ENCODE results near the gene PATE3. TPM values are rescaled to one million over a fixed set of nuclear protein-coding genes. Genes with fewer than 3 reads are reported as not detected.

The PATE3 gene
- total RNA-seq, 1 donor from 2014 or later: not detected

DNA sequence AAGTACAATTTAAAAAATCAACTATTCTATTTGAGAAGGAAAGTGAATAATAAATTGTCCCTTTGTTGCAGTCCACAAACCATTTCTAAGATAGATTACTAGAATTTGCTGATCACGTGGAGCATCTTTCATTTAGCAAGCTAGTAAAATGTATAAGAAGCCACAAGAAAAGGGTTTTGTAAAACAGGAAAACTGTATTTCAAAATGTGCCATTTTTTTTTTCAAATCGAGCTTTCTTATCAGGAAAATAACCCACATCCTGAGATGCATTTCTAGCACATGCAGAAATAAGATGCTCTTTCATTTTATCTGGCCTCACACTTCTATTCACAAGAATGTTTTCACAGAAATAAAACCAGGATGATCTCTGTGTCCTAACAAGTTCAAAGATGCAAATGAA lies 3.2 kb upstream of the PATE3 start:
- no peak for TF ChIP-seq CTCF (IDR thresholded peaks at IDR 0.05; ENCODE audit: borderline replicate concordance)
- no peak for DNase-seq
- Histone ChIP-seq H3K36me3 (no peaks in the 10 kb centered on the region), H3K4me3 (no peak overlapping the region), H3K9me3 (replicated peaks) (no peaks in the 10 kb centered on the region), H3K27me3 (ENCODE audit: low read depth) (no peaks in the 10 kb centered on the region), H3K27ac (replicated peaks) (no peak overlapping the region), H3K4me1 (no peaks in the 10 kb centered on the region)
- intact Hi-C loops (cut with micrococcal nuclease): no loop called here

DNA sequence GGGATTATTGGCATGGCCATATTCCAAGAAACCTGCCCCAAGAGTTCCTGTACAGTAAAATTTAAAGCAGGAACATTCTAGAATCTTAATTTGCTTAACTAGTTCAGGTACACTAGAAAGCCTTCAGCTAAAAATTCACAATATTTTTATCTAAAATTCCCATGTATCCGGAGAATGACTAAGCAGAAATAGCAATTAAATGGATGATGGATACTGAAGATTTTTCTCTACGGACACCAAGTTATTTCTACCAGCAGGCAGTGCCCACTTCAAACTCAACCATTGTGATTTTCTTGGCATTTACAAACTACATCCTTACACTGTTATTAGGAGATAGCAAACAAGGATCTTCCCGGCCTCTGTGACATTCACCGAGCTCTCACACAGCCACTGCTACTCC lies 2.9 kb downstream of the PATE3 start:
- intact Hi-C loops (cut with micrococcal nuclease): no loop called here
- H3K36me3 ChIP-seq: no peaks in the 10 kb centered on the region
- no peak for TF ChIP-seq CTCF (IDR thresholded peaks at IDR 0.05; ENCODE audit: borderline replicate concordance)
- H3K9me3 ChIP-seq (replicated peaks): peaks cover 43% of the 10 kb centered on the region
- H3K27me3 ChIP-seq (ENCODE audit: low read depth): no peaks in the 10 kb centered on the region
- no peaks in the 10 kb centered on the region for H3K4me1 ChIP-seq
- no peak overlapping the region for H3K4me3 ChIP-seq
- DNase-seq: no peak
- H3K27ac ChIP-seq (replicated peaks): no peak overlapping the region

DNA sequence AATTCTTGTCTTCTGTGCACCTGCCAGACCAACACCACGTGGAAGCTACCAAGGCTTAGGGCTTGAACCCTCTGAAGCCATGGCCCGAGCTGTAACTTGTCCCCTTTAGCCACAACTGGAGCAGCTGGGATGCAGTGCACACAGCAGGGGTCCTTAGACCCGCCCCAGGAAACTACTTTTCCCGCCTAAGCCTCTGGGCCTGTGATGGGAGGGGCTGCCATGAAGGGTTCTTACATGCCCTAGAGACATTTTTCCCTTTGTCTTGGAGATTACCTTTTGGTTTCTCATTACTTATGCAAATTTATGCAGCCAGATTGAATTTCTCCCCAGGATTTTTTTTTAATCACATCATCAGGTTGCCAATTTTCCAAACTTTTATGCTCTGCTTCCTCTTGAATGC lies 9.7 kb downstream of the PATE3 start:
- TF ChIP-seq CTCF (IDR thresholded peaks at IDR 0.05; ENCODE audit: borderline replicate concordance): no peak

DNA sequence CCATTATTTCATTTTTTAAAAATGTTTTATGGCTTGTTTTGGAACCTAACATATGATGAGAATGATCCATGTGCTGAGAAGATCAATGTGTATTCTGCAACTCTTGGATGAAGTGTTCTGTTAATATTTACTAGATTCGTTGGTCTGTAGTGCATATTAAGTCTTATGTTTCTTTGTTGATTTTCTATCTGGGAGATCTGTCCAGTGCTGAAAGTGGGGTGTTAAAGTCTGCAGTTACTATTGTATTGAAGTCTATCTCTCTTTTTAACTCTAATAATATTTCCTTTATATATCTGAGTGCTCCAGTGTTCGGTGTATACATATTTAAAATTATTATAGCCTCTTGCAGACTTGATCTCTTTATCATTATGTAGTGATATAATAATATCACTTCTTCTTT lies 11.9 kb downstream of the PATE3 start:
- peaks cover 93% of the 10 kb centered on the region for H3K9me3 ChIP-seq (replicated peaks)

More for the DNA sequence above, 9.7 kb downstream of the PATE3 start:
- intact Hi-C loops (cut with micrococcal nuclease): no loop called here
- Histone ChIP-seq H3K4me1 (no peaks in the 10 kb centered on the region), H3K27me3 (ENCODE audit: low read depth) (no peaks in the 10 kb centered on the region), H3K9me3 (replicated peaks) (peaks cover 97% of the 10 kb centered on the region), H3K27ac (replicated peaks) (no peak overlapping the region), H3K4me3 (no peak overlapping the region), H3K36me3 (no peaks in the 10 kb centered on the region)
- no peak for DNase-seq

DNA sequence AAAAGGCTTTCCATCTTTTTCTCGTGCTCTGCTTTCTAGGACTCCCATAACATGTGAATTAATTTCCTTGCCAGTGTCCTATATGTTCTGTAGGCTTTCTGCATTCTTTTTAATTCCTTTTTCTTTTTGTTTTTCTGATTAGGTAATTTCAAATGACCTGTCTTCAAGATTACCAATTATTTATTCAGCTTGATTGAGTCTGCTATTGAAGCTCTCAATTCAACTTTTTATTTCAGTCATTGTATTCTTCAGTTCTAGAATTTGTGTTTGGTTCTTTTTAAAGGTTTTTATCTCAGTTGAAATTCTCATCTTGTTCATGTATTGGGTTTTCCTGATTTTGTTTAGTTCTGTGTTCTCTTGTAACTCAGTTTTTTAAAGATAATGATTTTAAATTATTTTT lies 14.5 kb downstream of the PATE3 start:
- Histone ChIP-seq H3K4me3 (no peak overlapping the region), H3K27ac (replicated peaks) (no peak overlapping the region), H3K4me1 (no peaks in the 10 kb centered on the region), H3K9me3 (replicated peaks) (peaks cover 67% of the 10 kb centered on the region), H3K27me3 (ENCODE audit: low read depth) (no peaks in the 10 kb centered on the region), H3K36me3 (no peaks in the 10 kb centered on the region)
- intact Hi-C loops (cut with micrococcal nuclease): no loop called here
- no peak for TF ChIP-seq CTCF (IDR thresholded peaks at IDR 0.05; ENCODE audit: borderline replicate concordance)
- no peak for DNase-seq

More for the DNA sequence above, 11.9 kb downstream of the PATE3 start:
- H3K27me3 ChIP-seq (ENCODE audit: low read depth): no peaks in the 10 kb centered on the region
- intact Hi-C loops (cut with micrococcal nuclease): no loop called here
- no peaks in the 10 kb centered on the region for H3K4me1 ChIP-seq
- DNase-seq: no peak
- no peak overlapping the region for H3K4me3 ChIP-seq
- no peak for TF ChIP-seq CTCF (IDR thresholded peaks at IDR 0.05; ENCODE audit: borderline replicate concordance)
- H3K36me3 ChIP-seq: no peaks in the 10 kb centered on the region
- H3K27ac ChIP-seq (replicated peaks): no peak overlapping the region

GRCh38 chr11:125807909-125808308 lies 20.0 kb downstream of the PATE3 start:
- Histone ChIP-seq H3K4me3 (no peak overlapping the region), H3K27ac (replicated peaks) (no peak overlapping the region), H3K4me1 (no peaks in the 10 kb centered on the region), H3K36me3 (no peaks in the 10 kb centered on the region), H3K27me3 (ENCODE audit: low read depth) (no peaks in the 10 kb centered on the region), H3K9me3 (replicated peaks) (peaks cover 61% of the 10 kb centered on the region)
- intact Hi-C loops (cut with micrococcal nuclease): no loop called here
- TF ChIP-seq CTCF (IDR thresholded peaks at IDR 0.05; ENCODE audit: borderline replicate concordance): no peak
- DNase-seq: no peak

Measured in left ventricle myocardium inferior (tissue), 1 donor.